HFFc6 (cell line): ENCODE measurements around the gene C9orf153. TPM values are rescaled to one million over a fixed set of nuclear protein-coding genes. Genes with fewer than 3 reads are reported as not detected.

ENCODE experiments used
- DNase-seq: peaks from one replicate; pipeline ENCODE4 v3.0.0-alpha.2; 2018
- H3K27ac Mint-ChIP-seq: 2 replicates; pipeline ENCODE4 v1.8.0; 2020; ENCODE audit warnings: mild to moderate bottlenecking, mixed read lengths
- H3K27me3 Mint-ChIP-seq: 2 replicates; pipeline ENCODE4 v1.8.0; 2021; ENCODE audit warnings: mild to moderate bottlenecking, moderate library complexity, mixed read lengths; ENCODE audit not compliant: insufficient read depth
- H3K36me3 Mint-ChIP-seq: 2 replicates; pipeline ENCODE4 v1.8.0; 2021; ENCODE audit warnings: low read depth, mixed read lengths
- H3K4me1 Mint-ChIP-seq: 2 replicates; pipeline ENCODE4 v1.8.0; 2020; ENCODE audit warnings: low read depth, mixed read lengths
- H3K4me3 Mint-ChIP-seq: 2 replicates; pipeline ENCODE4 v1.8.0; 2020; ENCODE audit warnings: mild to moderate bottlenecking, moderate library complexity, mixed read lengths
- H3K9me3 Mint-ChIP-seq: 2 replicates; pipeline ENCODE4 v1.8.0; 2020; ENCODE audit warnings: mild to moderate bottlenecking, mixed read lengths
- CTCF ChIP-seq: fragments of 200-600 bp; sonication (generic); IDR thresholded peaks from 2 replicates; pipeline ENCODE4 v1.5.0; 2021; ENCODE audit warnings: antibody characterized with exemption, mild to moderate bottlenecking
- total RNA-seq, 6 experiments: library from RNA; stranded (reverse); fragmentation: NEBNext Ultra II Directional; extraction: Animal tissue kit (Norgen Biotek cat#: 25700); gene quantifications; 2 replicates in 1 of 6; 3 replicates in 5 of 6; pipeline ENCODE4 v1.2.3, GENCODE V29; 2021

The C9orf153 gene
- total RNA-seq, 6 experiments from 2014 or later: not detected

- Mint-ChIP-seq H3K4me1 (peaks cover 39% of the 10 kb centered on the region), H3K27ac (peak overlapping the region; percentile 99; the same call in 1 of the 2 replicates), H3K27me3 (peaks cover 2% of the 10 kb centered on the region; the same call in 1 of the 2 replicates), H3K9me3 (no peaks in the 10 kb centered on the region), H3K36me3 (peaks cover 6% of the 10 kb centered on the region), H3K4me3 (peak overlapping the region; percentile 94)
- TF ChIP-seq CTCF: no peak
- no peak for DNase-seq
Measured at GRCh38 chr9:86280580-86280979, 21.1 kb upstream of the C9orf153 start.

- H3K4me3 Mint-ChIP-seq: peak overlapping the region; percentile 94
- no peaks in the 10 kb centered on the region for H3K9me3 Mint-ChIP-seq
- no peak for DNase-seq
- H3K36me3 Mint-ChIP-seq: peaks cover 6% of the 10 kb centered on the region
- H3K27me3 Mint-ChIP-seq: peaks cover 2% of the 10 kb centered on the region; the same call in 1 of the 2 replicates
- H3K27ac Mint-ChIP-seq: peak overlapping the region; percentile 5; the same call in 1 of the 2 replicates
- H3K4me1 Mint-ChIP-seq: peaks cover 47% of the 10 kb centered on the region
- TF ChIP-seq CTCF: no peak
Measured at GRCh38 chr9:86279839-86280238, 20.4 kb upstream of the C9orf153 start.

GRCh38 chr9:86277072-86277471, 17.6 kb upstream of the C9orf153 start:
- H3K27ac Mint-ChIP-seq: no peak overlapping the region
- H3K9me3 Mint-ChIP-seq: no peaks in the 10 kb centered on the region
- no peak overlapping the region for H3K4me3 Mint-ChIP-seq
- peaks cover 10% of the 10 kb centered on the region for H3K36me3 Mint-ChIP-seq
- H3K4me1 Mint-ChIP-seq: peaks cover 43% of the 10 kb centered on the region
- no peak for DNase-seq
- H3K27me3 Mint-ChIP-seq: no peaks in the 10 kb centered on the region
- no peak for TF ChIP-seq CTCF

- peaks cover 21% of the 10 kb centered on the region for H3K36me3 Mint-ChIP-seq
- peaks cover 37% of the 10 kb centered on the region for H3K4me1 Mint-ChIP-seq
- peak; percentile 67 for TF ChIP-seq CTCF
- H3K4me3 Mint-ChIP-seq: no peak overlapping the region
- H3K27me3 Mint-ChIP-seq: no peaks in the 10 kb centered on the region
- H3K9me3 Mint-ChIP-seq: no peaks in the 10 kb centered on the region
- peak; percentile 7 for DNase-seq
- H3K27ac Mint-ChIP-seq: no peak overlapping the region
Measured at GRCh38 chr9:86275962-86276361, 16.5 kb upstream of the C9orf153 start.

GRCh38 chr9:86274821-86275643, 15.6 kb upstream of the C9orf153 start:
- Mint-ChIP-seq H3K4me3 (no peak overlapping the region), H3K27ac (peak overlapping the region; percentile 52; the same call in 1 of the 2 replicates), H3K9me3 (no peaks in the 10 kb centered on the region), H3K27me3 (no peaks in the 10 kb centered on the region), H3K4me1 (peaks cover 32% of the 10 kb centered on the region), H3K36me3 (peaks cover 21% of the 10 kb centered on the region)
- no peak for DNase-seq
- peak; percentile 14; the same call in 1 of the 2 replicates for TF ChIP-seq CTCF
